ENCODE measurements around the gene AHRR. TPM values are rescaled to one million over a fixed set of nuclear protein-coding genes. Genes with fewer than 3 reads are reported as not detected.

The AHRR gene
- total and polyA plus RNA-seq, 2 of the 4 experiments (the other 2 are of a cell fraction): 15.6 to 37.1 TPM

DNA sequence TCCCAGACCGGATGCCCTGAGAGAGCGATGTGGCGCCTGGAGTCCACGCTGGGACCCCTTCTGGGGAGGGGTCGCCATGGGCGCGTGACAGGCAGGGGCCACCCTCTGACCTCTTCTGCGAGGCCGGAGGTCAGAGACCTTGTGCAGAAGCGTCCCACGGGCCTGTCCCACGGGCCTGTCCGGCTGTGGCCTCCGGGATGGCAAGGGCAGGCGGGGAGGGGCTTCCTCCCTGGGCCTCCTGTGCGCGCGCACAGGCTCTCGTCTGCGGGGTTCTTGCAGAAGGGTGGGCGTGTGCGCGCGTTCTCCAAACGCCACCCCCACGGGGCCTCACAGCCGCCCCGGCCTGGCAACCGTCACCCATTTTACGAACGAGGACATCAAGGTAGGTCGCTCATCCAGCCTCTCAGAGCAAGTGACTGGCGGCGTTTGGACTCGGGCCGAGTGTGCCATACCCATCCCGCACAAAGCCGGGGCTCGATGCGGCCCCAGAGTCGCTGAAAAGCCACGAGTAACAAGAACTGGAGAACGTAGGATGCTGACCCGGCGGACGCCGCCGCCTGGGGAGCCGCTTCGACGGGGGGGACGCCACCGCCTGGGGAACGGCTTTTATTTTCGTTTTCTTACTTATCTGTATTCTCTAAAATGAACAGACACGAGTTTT is 897 bp downstream of the AHRR start (continued):
- TF ChIP-seq CTCF (conservative IDR thresholded peaks at IDR 0.05; ENCODE audit: low read depth, low read length): no peak
